SJSA1 (cell line): Measurements from ENCODE around the gene TMEM129. TPM values are rescaled to one million over a fixed set of nuclear protein-coding genes. Genes with fewer than 3 reads are reported as not detected.

Experiments
- DNase-seq, 2 experiments: peaks; one replicate each; pipeline ENCODE4 v3.0.0-alpha.2; 2015 to 2020; ENCODE audit warnings: low spot score in 2 of 2, low read depth in 1 of 2
- H3K27ac ChIP-seq: fragments of 250-450 bp; sonication (Bioruptor Pico); 2 replicates; pipeline ENCODE4 v1.5.1; 2020; ENCODE audit warnings: mild to moderate bottlenecking, moderate library complexity
- H3K27me3 ChIP-seq: fragments of 250-450 bp; sonication (Bioruptor Pico); replicated peaks from 2 replicates; pipeline ENCODE4 v1.5.1; 2020; ENCODE audit warnings: mild to moderate bottlenecking, moderate library complexity
- H3K36me3 ChIP-seq: fragments of 250-450 bp; sonication (Bioruptor Pico); 2 replicates; pipeline ENCODE4 v1.5.1; 2020; ENCODE audit warnings: mild to moderate bottlenecking
- H3K4me1 ChIP-seq: fragments of 250-450 bp; sonication (Bioruptor Pico); replicated peaks from 2 replicates; pipeline ENCODE4 v1.6.1; 2021; ENCODE audit warnings: mild to moderate bottlenecking
- H3K4me3 ChIP-seq: fragments of 250-450 bp; sonication (Bioruptor Pico); 2 replicates; pipeline ENCODE4 v1.5.1; 2020; ENCODE audit warnings: mild to moderate bottlenecking
- H3K9me3 ChIP-seq: fragments of 250-450 bp; sonication (Bioruptor Pico); replicated peaks from 2 replicates; pipeline ENCODE4 v1.5.1; 2020; ENCODE audit warnings: mild to moderate bottlenecking
- total RNA-seq: library from RNA; depleted of rRNA; stranded (reverse); fragments of >200 nt; shearing (Covaris generic); gene quantifications from 2 replicates; pipeline ENCODE4 v1.2.3, GENCODE V29; 2014

TMEM129 gene
- total RNA-seq, 1 experiment from 2014 or later = 14.7 TPM

DNA sequence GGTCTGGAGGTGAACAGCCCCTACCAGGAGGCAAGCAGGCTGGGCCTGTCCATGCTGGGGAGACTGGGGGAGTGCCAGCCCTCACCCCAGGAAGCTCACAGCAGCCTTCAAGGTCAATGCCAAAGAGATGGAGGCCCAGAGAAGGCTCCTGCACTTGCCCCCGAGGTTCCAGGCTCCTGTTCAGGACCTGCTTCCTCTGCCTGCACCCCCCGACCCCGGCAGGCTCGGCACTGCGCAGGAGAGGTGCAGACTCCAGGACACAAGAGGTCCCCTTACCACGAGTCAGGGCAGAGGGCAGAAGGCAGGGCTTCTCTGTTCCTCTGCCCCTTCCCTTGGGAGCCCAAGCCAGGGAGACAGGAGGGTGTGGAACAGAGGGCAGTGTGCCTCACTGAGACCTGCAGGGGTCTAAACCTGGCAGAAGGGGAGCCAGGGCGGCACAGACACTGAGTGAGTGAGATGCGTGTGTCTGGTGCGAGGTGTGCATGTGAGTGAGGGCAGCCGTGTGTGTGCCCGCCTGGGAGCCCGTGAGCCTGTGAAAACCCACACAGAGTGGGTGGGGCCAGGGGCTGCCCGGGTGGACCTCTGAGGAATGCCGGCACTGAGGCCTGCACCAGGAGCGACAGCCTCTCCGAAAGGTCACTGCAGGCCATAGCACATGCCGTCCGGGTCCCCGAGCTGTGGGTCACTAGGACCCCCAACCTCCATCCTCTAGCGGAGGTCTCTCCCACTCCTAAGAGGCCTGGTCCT, 41.3 kb upstream of the TMEM129 start:
- DNase-seq = no peak
- Histone ChIP-seq H3K36me3 (no peaks in the 10 kb centered on the region), H3K27ac (no peak overlapping the region), H3K9me3 (no peaks in the 10 kb centered on the region), H3K4me1 (peaks cover 4% of the 10 kb centered on the region), H3K27me3 (no peaks in the 10 kb centered on the region), H3K4me3 (no peak overlapping the region)

DNA sequence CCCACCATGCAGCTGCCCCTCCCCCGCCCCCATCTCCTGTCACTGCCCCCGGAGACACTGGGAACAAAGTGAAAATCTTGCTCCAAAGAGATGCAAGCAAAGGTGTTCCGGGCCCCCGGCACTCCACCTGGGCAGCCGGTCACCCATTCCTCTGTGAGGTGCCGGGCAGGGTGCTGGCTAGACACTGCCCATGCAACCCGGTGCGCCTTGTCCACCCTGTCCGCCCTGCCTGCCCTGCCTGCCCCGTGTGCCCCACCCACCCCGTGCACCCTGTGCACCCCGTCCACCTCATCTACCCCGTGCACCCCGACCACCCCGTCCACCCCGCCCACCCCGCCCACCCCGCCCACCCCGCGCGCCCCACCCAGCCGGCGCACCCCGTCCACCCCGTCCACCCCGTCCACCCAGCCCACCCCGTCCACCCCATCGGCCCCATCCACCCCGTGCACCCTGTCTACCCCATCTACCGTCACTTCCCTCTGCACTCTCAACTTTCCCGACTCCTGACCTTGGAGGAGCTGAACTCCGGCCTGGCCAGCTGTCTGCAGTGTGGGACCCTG, 40.1 kb upstream of the TMEM129 start:
- Histone ChIP-seq H3K27ac (no peak overlapping the region), H3K27me3 (no peaks in the 10 kb centered on the region), H3K4me1 (peaks cover 4% of the 10 kb centered on the region), H3K4me3 (no peak overlapping the region), H3K36me3 (no peaks in the 10 kb centered on the region), H3K9me3 (no peaks in the 10 kb centered on the region)
- no peak for DNase-seq

DNA sequence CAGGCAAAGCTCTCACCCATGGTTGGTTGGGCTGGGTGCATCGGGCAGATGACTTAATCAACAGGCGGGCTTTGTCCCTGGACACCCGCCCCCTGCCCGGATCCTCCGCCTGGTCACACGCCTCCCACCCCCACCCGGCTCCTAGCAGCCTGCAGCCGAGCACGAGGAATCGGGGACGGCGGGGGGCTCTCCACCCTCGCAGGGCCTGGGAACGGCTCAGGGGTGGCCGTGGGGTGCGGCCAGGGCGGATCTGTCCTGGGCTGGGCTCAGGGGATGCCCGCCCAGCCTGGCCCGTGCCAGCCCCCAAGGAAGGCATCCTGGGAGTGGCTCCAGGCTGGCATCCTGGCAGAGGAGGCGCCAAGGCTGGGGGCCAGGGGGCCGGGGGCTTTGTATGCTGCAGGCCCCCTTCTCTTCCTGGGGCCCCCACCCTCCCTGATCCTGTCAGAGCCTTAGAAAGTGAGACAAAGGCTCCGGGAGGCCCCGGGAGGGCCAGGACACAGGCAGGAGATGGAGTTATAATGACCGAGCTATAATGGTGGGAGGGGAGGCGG, 39.5 kb upstream of the TMEM129 start:
- Histone ChIP-seq H3K36me3 (no peaks in the 10 kb centered on the region), H3K4me1 (peaks cover 4% of the 10 kb centered on the region), H3K4me3 (no peak overlapping the region), H3K27ac (no peak overlapping the region), H3K9me3 (no peaks in the 10 kb centered on the region), H3K27me3 (no peaks in the 10 kb centered on the region)
- no peak for DNase-seq

DNA sequence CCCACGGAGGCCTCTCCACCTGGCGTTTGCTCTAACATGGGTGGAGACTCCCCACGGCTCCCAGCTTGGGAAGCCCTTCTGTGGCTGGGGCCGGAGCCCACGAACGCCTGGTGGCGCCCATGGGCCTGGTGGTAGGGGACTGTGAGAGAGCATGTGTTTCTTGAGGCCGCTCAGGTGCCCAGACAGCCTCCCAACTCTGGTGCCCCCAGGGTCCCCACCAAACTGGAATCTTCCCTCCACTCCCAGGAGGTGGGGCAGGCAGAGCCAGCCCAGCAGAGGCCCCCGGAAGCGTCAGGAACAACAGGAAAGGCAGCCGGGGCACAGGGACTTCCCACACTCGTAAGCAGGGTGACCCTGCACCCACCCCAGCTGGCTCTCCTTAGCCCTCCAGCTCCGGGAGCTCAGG, 38.7 kb upstream of the TMEM129 start:
- no peak for DNase-seq
- H3K4me3 ChIP-seq = no peak overlapping the region

DNA sequence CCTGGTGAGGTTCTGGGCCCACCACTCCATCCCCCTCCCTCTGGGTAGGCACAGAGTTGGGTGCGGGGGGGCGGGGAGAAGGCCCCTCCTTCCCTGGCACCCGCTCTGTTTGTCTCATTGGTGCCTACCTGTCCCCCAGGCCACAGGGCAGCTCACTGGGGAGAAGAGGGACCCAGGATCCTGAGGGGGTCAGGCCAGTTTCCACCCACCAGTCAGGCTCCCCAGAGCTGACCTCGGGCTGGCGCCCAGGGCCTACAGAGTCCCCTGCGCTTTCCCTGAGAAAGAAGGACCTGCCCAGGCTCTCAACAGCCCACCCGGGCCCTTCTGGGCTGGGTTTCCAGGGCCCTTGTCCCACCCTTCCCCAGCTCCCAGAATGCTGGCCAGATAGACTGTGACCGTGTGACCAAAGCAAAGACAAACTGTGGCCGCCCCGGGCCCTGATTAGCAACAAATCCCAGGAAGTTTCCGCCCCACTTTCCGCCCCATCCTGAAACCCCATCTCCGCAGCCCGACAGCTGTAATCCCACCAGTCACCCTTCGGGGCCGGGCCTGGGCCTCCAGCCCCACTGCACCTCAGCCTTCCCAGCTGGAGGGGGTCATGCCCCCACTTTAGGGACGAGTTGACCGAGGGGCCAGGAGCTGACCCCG, 38.2 kb upstream of the TMEM129 start:
- no peaks in the 10 kb centered on the region for H3K9me3 ChIP-seq
- DNase-seq = no peak
- H3K27me3 ChIP-seq = no peaks in the 10 kb centered on the region
- no peak overlapping the region for H3K4me3 ChIP-seq
- H3K27ac ChIP-seq = no peak overlapping the region
- H3K4me1 ChIP-seq = peaks cover 4% of the 10 kb centered on the region
- H3K36me3 ChIP-seq = no peaks in the 10 kb centered on the region

More for the DNA sequence above, 38.7 kb upstream of the TMEM129 start:
- Histone ChIP-seq H3K36me3 (no peaks in the 10 kb centered on the region), H3K27ac (no peak overlapping the region), H3K9me3 (no peaks in the 10 kb centered on the region), H3K27me3 (no peaks in the 10 kb centered on the region), H3K4me1 (peaks cover 4% of the 10 kb centered on the region)

DNA sequence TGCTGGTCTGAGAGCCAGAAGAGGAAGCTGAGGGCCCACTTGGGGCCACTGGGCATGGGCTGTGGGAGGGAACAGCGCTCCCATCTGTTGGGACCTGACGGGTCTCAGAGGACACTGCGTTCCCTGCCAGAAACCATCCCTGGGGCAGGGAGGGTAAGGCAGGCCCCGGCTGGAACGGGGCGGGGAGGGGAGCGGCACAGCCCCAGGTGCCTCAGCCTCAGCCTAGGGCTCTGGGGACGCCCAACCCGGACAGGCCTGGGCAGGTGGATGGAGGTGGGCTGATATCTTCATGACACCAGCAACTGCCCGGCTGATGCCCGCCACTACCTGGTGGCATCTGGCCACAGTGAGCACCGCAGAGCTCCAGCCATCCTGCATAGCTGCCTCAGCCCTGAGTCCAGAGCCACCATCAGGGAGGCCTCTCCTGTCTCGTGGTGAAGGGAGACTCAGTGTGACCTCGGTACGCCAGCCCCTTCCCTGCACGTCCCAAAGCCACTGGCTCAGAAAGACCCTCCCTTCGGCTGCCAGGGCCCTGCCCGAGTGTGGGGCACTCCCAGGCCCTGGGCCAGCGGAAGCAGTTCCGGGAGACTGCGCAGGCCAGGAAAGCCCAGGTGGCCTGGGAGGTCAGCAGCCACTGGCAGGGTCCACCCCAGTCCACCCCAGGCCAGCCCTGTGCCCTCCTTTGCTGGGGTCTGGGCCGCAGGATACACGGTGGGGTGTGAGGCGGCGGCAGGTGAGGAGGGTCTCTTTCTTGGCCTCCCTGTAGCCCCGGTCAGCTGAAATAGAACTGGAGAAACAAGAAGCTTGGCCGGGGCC, 37.4 kb upstream of the TMEM129 start:
- Histone ChIP-seq H3K4me1 (no peaks in the 10 kb centered on the region), H3K36me3 (no peaks in the 10 kb centered on the region), H3K4me3 (no peak overlapping the region), H3K27ac (no peak overlapping the region), H3K9me3 (no peaks in the 10 kb centered on the region), H3K27me3 (no peaks in the 10 kb centered on the region)
- no peak for DNase-seq

DNA sequence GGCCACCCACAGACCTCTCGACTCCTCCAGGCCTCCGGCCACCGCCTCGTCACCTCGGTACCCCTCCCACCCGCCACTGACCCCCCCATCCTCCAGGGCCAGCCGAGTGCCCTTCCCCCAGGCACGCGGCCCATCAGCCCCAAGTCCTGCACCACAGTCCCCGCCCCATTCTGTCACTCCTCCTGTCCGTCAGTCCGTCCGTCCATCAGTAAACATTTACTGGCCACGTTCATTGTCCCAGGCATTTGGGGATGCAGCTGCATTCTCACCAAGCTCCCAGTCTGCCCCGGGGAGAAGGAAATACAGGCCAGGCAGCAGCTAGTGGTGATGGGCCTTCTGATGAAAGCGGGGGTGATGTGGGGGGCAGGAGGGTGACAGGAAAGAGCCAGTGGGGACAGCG, 36.7 kb upstream of the TMEM129 start:
- no peaks in the 10 kb centered on the region for H3K36me3 ChIP-seq
- no peak for DNase-seq

DNA sequence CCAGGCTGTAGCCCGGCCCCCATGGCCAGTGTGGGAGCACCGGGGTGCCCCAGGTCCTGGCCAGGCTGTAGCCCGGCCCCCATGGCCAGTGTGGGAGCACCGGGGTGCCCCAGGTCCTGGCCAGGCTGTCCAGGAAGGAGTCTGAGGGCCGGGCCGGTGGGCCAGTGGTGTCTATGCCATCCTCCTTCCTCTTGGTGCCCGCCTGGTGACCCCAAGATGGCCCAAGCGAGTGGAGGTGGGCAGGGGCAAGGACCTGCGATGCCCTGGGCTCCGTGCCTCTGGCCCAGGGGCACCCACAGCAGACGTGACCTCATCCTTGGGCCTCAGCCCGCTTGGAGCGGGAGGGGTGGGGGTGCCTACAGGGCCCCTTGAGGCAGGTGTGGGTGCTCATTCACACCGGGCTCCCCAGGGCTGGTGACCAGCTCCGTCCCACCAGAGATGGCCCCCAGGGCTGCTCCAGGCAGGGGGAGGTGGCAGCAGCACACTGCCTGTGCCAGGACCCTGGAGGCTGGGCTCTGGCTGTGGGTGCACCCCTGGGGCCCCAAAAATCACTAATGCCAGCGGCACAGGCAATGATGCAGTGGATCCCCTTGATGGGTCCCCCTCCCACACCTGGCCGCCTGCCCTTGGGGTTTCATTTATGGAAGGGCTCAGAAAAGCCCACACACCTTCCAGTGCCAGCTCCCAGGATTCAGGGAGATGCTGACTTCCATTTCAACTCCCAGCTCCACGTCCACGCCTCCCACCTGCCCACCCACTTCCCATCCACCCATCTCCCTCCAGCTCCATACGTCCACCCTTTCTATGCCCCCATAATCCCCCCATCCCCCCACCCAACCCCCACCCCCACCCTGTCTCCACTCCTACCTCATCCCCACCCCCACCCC, 36.0 kb upstream of the TMEM129 start:
- Histone ChIP-seq H3K4me1 (no peaks in the 10 kb centered on the region), H3K36me3 (no peaks in the 10 kb centered on the region), H3K9me3 (no peaks in the 10 kb centered on the region), H3K4me3 (no peak overlapping the region), H3K27ac (no peak overlapping the region), H3K27me3 (no peaks in the 10 kb centered on the region)
- DNase-seq = no peak

More for the DNA sequence above, 36.7 kb upstream of the TMEM129 start:
- Histone ChIP-seq H3K4me3 (no peak overlapping the region), H3K4me1 (no peaks in the 10 kb centered on the region), H3K9me3 (no peaks in the 10 kb centered on the region), H3K27me3 (no peaks in the 10 kb centered on the region), H3K27ac (no peak overlapping the region)

DNA sequence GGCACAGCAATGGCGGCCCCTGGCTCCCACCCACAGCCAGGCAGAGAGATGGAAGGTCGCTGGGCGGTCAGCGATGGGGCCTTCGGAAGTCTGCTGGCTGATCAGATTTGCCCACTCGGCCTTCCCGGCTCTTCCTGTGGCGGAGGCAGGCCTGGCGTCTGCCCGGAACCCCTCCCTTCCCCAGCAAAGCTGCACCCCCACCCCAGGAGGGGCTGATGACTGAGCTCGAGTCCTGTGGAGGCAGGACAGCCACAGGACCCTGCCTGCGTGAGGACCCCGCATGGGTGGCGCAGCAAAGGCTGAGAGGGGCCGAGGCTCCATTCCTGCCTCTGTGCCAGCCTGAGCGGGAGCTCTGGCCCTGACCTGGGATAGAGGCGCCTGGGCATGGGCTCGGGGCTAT, 35.0 kb upstream of the TMEM129 start:
- H3K27me3 ChIP-seq = no peaks in the 10 kb centered on the region
- H3K4me3 ChIP-seq = no peak overlapping the region
- H3K4me1 ChIP-seq = no peaks in the 10 kb centered on the region
- no peaks in the 10 kb centered on the region for H3K9me3 ChIP-seq
- no peaks in the 10 kb centered on the region for H3K36me3 ChIP-seq
- no peak overlapping the region for H3K27ac ChIP-seq
- DNase-seq = no peak

DNA sequence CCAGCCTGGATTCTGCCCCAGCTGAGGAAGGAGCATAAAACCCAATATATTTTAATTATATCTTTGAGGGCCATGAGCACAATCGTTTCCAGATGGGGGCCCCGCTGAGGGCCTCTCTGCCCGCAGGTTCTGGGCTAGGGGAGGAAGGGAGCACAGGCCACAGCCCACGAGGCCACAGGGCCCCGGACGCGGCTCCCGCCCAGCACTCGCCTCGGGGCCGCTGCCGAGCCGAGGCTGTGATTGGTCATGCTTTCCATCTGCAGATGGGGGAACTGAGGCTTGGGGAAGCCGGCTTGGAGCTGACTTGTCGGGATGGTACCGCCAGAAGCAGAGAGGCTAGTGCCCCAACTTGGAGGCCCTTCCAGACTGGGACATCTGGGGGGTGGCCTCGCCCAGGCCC, 34.2 kb upstream of the TMEM129 start:
- Histone ChIP-seq H3K27ac (no peak overlapping the region), H3K36me3 (no peaks in the 10 kb centered on the region), H3K9me3 (no peaks in the 10 kb centered on the region), H3K4me3 (no peak overlapping the region), H3K4me1 (no peaks in the 10 kb centered on the region), H3K27me3 (no peaks in the 10 kb centered on the region)
- DNase-seq = no peak

DNA sequence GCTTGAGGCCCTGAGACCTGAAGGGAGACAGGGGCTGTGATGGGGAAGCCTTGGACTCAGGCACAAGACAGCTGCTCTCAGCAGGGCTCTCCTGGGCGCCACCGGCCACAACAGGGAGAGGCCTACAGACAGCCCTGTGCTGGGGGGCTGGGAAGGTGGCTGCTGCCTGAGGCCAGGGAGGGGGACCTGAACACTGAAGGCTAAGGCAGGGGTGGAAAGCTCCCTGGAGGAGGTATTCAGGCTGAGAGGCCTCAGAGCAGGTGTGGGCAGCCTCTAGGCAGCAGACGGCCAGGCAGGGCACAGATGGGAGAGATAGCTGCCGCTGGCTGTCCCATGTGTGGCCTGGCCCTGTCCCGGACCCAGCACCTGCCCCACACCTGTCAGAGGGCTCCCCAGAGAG, 33.2 kb upstream of the TMEM129 start:
- Histone ChIP-seq H3K4me1 (no peaks in the 10 kb centered on the region), H3K36me3 (no peaks in the 10 kb centered on the region), H3K4me3 (no peak overlapping the region), H3K27me3 (no peaks in the 10 kb centered on the region), H3K27ac (no peak overlapping the region), H3K9me3 (no peaks in the 10 kb centered on the region)
- DNase-seq = no peak

DNA sequence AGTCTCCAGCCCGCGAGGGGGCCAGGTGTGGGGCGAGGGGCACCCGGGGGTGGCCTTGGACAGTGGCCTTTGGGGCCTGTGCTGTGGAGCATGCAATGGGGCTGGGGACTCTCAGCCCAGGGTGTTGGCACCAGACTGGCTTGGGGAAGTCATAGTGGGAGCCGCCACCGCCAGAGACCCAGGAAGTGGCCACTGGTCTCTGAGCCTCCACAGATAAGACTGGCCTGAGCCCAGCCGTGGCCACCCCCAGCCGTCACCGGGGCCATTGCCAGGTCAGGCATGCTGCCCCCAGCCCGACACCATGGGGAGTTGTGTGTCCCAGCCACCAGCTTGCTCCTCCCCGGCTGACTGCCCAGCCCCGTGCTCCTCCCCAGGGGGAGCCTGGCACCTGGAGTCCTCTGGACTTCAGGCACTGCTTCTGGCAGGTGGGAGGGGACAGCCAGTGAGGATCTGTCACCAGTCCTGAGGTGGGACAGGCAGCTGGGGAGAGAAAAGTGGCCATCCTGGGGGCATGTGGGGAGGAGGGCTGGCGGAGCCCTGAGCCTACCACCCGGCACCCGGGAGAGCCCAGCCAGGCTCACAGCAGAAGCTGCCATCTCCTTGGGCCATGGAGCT, 32.7 kb upstream of the TMEM129 start:
- Histone ChIP-seq H3K27ac (no peak overlapping the region), H3K27me3 (no peaks in the 10 kb centered on the region), H3K9me3 (no peaks in the 10 kb centered on the region), H3K4me1 (no peaks in the 10 kb centered on the region), H3K4me3 (no peak overlapping the region), H3K36me3 (no peaks in the 10 kb centered on the region)
- DNase-seq = no peak
